ENCODE results near the gene CCDC187.

DNA sequence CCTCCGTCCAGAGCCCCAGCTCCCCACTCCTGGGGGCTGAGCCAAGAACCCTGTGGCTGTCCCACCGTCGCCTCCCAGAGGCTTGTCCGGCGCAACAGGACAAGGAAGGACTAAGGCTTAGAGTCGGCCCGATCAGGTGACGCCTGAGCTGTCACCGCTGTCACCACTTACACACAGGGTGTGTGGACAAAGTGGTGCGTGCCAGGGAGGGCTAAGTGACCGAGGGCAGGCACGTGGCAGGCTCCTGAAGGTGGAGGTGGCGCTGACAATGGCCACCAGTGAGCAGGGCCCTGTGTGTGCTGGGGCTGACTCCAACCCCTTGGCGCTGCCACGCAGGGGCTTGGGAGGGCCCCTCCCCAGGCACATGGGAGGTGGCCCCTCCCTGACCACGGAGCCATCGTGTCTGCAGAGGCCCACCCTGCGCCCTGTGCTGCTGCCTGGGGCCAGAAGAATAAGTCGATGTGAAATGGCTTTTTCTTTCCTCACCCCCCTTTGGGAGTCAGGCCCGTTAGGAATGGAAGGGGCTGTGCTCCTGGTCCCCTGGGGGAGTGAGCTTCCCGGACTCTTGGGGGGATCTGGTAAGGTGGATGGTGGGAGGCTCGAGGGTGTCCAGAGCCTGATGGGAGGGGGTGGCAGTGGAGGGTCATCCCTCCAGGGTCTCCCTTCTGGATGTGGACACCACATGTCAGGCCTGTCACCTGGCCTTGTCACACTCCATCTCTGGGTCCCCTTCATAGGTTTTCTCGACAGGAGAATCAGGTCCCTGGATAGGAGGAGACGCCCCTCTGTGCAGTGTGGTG is 20.8 kb upstream of the CCDC187 start:
- TF ChIP-seq, protein P1, sequence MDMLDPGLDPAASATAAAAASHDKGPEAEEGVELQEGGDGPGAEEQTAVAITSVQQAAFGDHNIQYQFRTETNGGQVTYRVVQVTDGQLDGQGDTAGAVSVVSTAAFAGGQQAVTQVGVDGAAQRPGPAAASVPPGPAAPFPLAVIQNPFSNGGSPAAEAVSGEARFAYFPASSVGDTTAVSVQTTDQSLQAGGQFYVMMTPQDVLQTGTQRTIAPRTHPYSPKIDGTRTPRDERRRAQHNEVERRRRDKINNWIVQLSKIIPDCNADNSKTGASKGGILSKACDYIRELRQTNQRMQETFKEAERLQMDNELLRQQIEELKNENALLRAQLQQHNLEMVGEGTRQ (CRISPR knock-in tag; IDR thresholded peaks at IDR 0.05) = no peak
- TF ChIP-seq, protein P2, sequence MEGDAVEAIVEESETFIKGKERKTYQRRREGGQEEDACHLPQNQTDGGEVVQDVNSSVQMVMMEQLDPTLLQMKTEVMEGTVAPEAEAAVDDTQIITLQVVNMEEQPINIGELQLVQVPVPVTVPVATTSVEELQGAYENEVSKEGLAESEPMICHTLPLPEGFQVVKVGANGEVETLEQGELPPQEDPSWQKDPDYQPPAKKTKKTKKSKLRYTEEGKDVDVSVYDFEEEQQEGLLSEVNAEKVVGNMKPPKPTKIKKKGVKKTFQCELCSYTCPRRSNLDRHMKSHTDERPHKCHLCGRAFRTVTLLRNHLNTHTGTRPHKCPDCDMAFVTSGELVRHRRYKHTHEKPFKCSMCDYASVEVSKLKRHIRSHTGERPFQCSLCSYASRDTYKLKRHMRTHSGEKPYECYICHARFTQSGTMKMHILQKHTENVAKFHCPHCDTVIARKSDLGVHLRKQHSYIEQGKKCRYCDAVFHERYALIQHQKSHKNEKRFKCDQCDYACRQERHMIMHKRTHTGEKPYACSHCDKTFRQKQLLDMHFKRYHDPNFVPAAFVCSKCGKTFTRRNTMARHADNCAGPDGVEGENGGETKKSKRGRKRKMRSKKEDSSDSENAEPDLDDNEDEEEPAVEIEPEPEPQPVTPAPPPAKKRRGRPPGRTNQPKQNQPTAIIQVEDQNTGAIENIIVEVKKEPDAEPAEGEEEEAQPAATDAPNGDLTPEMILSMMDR (IDR thresholded peaks at IDR 0.05) = no peak
